ENCODE measurements around the gene DNER.

DNA sequence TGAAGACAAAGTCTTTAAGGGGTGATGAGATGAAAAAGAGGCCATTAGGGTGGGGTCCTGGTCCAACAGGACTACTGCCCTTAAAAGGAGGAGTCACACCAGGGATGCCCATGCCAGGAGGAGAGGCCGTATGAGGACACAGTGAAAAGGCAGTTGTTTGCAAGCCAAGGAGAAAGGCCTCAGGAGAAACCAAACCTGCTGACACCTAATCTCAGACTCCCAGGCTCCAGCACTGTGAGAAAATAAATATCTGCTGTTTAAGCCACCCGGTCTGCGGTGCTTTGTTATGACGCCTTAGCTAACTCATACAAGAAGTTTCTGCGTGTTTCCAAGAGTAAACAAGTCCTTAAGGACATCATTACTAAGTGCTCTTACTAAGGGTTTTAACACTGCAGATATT is 93.6 kb downstream of the DNER start:
- TF ChIP-seq, protein P1, sequence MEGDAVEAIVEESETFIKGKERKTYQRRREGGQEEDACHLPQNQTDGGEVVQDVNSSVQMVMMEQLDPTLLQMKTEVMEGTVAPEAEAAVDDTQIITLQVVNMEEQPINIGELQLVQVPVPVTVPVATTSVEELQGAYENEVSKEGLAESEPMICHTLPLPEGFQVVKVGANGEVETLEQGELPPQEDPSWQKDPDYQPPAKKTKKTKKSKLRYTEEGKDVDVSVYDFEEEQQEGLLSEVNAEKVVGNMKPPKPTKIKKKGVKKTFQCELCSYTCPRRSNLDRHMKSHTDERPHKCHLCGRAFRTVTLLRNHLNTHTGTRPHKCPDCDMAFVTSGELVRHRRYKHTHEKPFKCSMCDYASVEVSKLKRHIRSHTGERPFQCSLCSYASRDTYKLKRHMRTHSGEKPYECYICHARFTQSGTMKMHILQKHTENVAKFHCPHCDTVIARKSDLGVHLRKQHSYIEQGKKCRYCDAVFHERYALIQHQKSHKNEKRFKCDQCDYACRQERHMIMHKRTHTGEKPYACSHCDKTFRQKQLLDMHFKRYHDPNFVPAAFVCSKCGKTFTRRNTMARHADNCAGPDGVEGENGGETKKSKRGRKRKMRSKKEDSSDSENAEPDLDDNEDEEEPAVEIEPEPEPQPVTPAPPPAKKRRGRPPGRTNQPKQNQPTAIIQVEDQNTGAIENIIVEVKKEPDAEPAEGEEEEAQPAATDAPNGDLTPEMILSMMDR (IDR thresholded peaks at IDR 0.05; ENCODE audit: low read depth, low read length) = no peak
- TF ChIP-seq EZH2phosphoT487 (IDR thresholded peaks at IDR 0.05; ENCODE audit: low read depth) = no peak

Measured in OCI-LY3 (cell line).